GM18520 (cell line): ENCODE measurements around the gene LRRC38.
"Not testable (repeated sequence)": the region's sequence is repeated elsewhere in the genome, so short reads cannot be mapped to it uniquely, and the experiment has no call there.

Experiments
- ATAC-seq: cut with Tn5 transposase; IDR thresholded peaks from one replicate; pipeline ENCODE4 v1.9.1; 2021; ENCODE audit not compliant: unreplicated experiment

The LRRC38 gene, protein sequence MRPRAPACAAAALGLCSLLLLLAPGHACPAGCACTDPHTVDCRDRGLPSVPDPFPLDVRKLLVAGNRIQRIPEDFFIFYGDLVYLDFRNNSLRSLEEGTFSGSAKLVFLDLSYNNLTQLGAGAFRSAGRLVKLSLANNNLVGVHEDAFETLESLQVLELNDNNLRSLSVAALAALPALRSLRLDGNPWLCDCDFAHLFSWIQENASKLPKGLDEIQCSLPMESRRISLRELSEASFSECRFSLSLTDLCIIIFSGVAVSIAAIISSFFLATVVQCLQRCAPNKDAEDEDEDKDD

DNA sequence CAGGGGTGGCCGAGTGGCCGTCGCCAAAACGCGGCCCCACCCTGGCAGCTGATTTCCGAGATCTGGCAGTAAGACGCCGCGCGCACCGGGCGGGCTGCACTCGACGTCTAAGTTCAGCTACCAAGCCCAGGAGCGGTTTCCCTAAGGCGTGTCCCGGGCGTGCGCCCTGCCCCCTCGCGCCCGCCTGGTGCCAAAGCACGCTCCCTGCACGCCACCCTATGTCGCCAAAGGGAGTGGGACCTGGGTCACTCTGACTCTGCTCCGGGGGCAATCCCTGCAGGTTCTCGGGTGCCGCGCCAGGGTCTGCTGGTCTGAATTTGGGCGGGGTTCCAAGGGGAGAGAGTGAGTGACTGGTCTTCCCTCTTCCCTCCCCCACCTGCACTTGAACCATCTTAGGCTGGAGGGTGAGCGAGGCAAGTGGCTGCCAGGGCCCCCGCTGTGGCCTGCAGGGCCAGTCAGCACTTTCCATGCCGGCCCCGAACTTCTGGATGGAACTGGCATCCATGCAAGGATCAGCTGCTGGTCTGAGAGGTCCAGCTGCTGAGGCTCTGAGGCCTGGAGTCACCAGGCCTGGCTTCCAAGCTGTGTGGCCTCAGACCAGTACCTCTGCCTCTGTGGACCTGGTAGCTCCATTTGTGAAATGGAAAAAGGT is at the start of gene LRRC38:
Gene LRRC38 (minus strand): TSS at position 109 of the 652 bp plus-strand sequence. CDS start 410 bp downstream, outside the sequence.
- ATAC-seq, result no peak

DNA sequence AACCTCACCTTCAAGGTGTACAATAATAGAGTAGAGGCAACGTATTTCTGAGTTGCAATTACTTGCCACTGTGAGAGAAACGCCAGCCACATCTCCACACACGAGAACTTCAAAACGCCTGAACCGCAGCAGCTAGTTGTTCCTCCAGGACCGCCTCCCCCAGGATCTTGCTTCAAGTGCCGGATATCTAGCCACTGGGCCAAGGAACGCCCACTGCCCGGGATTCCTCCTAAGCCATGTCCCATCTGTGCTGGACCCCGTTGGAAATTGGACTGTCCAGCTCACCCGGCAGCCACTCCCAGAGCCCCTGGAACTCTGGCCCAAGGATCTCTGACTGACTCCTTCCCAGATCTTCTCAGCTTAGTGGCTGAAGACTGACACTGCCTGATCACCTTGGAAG is 49.2 kb upstream of the LRRC38 start:
- not testable (repeated sequence) for ATAC-seq

DNA sequence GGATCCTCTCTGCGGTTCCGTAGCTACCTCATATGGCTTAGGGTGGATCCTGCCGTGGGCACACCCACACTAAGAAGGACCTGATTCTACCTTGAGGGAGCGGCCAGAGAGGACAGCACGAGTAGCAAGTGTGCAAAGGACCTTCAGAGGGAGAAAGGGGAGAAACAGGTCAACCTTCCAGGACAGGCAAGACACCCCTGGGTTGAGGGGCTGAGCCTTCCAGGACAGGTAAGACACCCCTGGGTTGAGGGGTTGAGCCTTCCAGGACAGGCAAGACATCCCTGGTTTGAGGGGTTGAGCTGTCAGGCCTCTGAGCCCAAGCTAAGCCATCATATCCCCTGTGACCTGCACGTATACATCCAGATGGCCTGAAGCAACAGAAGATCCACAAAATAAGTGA is 46.7 kb upstream of the LRRC38 start:
- ATAC-seq, result no peak

DNA sequence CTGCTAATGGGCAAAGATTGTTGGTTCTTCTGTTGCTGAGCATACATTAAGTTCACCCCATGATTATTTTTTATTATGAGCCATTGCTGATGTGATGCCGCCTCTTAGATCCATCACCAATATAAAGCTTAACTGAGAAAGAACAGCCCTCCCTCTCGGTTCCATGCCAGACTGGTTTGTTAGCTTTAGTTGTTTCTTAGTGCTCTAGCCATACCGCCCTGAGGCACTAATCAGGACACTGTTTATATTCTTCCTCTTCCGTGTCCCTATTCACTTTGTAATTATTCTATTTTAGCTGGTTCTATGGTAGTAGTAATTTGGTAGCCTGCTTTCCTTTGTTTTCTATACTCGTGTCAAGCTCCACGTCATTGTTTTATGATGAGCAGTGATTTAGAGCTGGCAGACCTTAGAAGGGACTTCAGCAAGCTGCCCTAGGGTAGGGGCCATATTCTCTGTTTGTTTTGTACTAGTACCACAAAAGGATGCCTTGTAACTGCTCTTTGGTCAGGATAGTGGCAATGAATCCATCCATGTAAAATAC is 42.5 kb upstream of the LRRC38 start:
- no peak for ATAC-seq

DNA sequence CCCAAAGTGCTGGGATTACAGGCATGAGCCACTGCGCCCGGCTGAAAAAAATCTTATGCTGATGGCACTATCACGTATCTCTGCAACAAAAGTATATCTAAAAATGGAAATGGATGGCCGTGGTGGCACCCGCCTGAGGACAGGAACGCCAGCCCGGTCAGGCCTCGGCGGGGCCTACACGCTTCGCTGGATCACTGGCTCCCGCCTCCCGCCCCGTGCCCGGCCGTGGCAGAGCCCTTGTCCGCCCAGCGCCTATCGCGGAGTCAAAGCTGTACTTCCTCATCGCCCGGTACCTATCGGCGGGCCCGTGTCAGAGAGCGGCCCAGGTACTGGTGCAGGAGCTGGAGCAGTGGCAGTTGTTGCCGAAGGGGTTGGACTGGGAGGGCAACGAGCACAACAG is 41.0 kb upstream of the LRRC38 start:
- ATAC-seq, result no peak

DNA sequence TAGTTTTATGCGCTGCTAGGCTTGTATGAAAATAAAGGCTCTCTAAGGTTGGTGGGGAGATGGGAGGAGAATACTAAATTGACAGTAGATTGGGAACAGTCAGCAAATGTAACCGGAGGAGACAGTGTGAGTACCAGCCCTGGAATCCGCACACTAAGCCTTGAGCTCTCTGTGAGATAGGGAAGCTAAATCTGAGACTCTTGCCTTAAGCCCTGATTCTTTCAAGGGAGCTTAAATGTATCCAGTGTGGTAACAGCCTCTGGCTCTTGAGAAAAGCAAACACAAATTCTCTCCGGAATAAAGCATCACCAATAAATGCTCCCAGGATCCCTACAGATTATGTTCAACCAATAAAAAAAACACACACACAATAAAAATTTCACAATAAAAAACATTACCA is 36.9 kb upstream of the LRRC38 start:
- no peak for ATAC-seq

DNA sequence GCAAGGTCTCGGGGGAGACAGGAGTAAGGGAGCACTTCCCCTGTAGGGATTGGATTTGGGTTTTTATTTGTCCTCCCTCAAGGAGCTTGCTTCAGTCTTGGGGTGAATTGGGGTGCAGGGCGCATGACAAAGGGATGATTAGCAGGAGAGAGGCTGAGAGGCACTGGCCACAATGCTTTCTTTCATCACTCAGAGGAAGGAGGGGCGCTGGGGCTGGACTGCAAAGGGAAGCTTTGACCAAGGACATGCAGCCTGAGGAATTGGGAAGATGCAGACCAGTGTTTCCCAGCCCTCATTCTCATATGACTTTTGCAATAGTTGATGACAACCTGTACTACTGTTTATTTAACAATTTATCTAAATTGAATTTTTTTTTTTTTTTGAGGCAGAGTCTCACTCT is 35.7 kb upstream of the LRRC38 start:
- no peak for ATAC-seq

DNA sequence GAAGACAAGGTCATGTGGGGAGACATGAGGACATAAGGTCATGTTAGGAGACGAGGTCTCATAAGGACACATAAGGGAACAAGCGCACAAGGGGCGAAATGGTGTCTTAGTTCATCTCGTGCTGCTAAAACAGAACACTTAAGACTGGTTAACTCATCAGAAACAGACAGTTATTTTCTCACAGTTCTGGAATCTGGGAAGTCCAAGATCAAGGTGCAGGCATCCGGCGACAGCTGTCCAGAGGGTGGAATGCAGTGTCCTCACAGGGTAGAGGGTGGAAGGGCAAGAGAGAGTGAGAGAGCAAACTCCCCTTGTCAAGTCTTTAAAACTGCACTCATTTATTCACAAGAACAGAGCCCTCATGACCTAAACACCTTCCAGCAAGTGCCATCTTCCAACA is 35.2 kb upstream of the LRRC38 start:
- ATAC-seq, result no peak

DNA sequence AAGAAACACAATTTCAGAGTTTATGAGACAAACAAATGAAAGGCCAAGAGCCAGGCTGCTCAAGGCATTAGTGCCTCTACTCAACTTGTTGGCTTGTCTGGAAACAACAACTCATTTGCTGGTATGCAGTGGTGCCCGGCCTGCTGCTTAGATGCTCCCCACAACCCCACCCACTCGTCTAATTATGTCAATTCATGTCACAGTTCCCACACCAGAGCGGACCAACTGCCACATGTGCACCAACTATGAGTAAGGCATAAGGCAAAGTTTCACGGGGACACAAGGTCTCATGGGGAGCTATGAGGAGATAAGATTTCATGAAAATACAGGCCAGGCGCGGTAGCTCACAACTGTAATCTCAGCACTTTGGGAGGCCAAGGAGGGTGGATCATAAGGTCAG is 34.5 kb upstream of the LRRC38 start:
- ATAC-seq, result no peak

DNA sequence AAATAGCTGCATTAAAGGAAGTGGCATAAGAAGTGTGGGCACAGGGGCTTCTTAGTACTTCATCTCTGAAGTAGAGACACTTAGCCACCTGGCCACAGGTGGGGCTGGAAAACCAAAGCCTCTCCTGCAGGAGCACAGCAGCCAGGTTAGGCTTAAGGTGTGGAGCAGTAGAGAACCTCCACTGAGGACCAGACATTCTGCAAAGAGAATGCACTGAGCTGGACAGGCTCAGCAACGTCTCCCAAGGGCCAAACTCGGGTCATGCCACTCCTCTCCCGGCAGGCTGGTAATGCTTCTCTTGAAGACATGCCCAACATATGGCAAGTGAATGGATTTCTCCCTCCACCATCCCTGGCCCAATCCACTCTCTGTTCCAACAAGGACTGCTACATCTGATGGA is 33.0 kb upstream of the LRRC38 start:
- ATAC-seq, result no peak

DNA sequence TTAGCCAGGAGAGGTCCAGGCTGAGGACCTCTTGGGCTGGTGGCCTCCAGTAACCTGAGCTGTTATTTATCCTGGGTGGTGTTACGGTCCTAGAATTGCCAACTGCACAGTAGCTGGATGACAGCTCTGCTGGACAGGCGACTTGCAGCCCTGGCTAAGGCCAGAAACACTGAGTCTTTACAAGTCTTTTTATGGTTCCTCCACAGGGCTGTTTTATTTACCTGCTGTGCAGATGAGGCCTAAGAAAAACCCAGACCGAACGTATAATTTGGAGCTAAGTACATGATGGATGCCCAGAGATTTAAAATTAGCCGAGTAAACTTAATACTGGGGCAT is 30.4 kb upstream of the LRRC38 start:
- no peak for ATAC-seq

DNA sequence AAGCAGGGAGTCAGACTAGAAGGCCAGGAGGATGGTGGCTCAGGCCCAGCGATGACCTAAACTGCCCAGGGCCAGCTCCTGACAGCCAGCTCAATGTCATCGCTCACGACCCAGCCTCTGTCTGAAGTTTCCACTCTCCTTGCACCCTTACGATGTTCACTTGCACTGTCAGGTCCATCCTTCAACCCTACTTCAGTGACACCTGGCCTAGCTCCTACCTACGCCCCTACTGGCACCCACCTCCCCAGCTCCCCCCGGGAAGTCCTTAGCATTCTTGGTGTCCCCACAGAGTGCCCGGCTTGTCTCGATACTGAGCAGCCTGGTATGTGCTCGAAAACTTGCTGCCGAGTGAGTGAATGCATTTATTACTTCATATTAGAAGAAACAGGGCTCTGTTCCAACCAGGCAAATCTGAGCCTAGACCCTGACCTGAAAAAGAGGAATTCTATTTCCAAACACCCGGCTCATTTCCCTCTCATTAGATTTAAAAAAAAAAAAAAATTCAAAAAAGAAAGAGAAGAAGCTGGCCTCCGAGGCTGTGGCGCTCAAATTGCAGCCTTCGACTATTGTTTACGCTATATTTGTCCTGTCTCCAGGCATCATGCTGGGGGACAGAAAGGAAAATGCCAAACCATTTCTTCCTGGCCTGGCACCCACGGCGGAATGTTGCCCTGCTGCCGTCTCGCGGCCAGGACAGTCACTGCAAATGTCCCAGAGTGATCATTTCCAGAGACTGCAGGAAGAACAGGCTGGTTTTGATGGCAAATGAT is 29.8 kb upstream of the LRRC38 start:
- no peak for ATAC-seq

DNA sequence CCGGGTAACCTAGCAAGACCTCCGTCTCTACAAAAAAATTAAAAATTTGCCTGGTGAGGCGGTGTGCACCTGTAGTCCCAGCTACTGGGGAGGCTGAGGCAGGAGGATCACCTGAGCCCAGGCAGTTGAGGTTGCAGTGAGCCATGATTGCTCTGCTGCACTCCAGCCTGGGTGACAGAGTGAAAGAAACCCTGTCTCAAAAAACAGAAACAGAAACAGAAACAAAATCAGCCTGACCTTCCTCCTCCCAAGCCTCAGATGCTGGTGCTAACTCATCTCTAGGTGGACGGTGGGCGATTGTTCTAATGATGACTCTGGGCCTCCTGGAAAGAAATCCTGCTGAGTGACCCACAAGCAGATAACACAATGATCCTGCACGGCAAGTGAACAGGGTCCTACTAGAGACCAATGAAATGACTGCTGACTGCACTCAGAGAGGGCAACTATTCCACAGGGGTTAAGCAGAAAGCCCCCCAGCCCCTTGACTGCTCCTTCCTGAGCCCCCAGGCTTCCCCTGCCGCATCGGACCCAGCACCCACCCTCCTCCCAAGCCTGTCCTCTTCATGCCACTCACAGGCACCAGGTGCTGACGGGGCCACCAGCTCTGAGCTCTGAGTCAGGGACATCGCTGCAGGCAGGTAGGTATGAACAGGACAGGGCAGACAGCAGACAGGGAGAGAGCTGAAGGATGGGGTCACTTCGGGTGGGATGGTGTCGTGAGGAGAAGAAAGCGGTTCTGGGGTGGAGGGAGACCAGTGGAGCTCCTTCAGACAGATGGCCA is 27.8 kb upstream of the LRRC38 start:
- no peak for ATAC-seq

DNA sequence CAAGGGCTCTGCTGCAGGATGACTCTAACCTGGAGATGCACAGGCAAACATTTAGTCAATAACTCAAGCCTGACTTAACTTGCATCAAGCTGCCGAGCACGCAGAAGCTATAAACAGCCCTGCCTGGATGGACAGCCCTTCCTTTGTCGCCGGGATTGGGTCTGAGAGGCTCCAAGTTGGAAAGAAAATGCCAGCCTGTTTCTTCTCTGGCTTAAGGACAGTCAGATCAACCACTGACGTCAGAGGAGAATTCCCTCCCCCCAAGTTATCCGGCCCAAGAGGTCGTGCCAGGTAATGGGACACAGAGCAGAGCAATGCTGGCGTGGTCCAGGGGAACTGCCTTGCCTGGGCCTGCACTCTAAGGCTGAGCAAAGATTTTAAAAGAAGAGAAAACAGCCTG is 27.1 kb upstream of the LRRC38 start:
- no peak for ATAC-seq

DNA sequence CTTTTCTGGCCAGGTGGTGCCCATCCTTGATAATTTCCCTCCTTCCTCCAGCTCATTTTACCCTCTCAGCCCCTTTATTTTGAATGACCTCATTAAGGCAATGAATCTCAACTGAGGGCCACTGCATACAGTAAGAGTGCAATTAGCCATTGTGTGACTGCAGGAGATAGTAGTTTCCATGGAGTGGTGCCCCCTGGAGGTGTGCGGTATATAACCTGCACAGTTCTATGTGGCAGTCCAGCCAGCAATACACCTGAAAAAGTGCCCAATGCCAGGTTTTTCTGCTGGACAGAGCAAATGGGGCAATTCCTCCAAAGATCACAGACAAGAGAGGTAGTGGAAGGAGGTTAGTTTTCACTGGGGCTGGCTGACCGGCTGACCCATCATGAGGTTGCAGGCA is 25.9 kb upstream of the LRRC38 start:
- no peak for ATAC-seq

DNA sequence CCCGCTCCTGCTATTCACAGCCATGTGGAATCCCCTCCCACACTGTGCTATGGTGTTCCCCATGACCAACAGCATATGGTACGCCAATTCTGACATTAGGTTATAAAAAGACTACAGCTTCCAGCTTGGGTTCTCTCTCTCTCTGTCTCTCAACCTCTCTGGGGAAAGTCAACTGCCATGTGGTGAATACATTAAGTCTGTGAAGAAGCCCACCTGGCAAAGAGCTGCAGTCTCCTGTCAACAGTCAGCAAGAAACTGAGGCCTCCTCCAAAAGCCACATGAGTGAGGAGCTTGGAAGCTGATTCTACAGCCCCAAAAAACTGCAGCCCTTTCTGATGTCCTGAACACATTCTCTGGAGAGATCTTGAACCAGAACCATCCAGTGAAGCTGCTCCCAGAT is 25.0 kb upstream of the LRRC38 start:
- ATAC-seq, result no peak

DNA sequence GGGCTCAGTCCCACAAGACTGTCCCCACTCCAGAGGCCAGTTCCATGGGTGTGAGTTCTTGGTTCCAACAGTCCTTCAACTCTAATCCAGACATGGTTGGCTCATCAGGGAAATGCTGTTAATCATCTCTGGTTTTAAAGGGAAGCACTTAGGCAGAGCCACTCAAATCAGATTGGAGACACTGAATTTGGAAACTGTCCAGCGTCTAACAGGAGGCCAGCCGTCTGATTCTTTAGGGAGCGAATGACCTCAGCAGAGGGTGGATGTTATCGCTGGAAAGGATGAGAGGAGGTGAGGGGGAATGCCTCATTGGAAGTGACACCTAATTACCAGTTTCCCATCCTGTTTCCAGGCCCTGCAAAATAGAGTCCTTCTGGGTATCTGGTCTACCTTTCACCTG is 22.8 kb upstream of the LRRC38 start:
- no peak for ATAC-seq

DNA sequence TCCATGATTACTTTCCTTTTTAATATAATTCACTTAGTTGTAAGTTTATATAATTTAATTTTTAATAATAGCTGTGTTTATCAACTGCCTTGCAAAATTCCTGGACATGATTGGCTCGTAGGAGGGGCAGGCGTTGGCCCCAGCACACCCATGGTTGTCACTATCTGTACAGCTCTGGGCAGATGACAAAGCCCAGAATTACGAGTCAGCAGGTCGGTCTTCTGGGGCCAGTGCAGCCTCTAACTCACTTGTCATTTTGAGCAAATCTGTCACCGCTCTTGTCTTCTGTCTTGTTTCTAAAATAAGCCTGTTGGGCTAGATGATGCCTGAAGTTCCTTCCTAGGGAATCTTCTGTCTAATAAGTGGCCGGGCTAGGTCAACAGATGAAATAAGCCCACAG is 21.4 kb upstream of the LRRC38 start:
- no peak for ATAC-seq

DNA sequence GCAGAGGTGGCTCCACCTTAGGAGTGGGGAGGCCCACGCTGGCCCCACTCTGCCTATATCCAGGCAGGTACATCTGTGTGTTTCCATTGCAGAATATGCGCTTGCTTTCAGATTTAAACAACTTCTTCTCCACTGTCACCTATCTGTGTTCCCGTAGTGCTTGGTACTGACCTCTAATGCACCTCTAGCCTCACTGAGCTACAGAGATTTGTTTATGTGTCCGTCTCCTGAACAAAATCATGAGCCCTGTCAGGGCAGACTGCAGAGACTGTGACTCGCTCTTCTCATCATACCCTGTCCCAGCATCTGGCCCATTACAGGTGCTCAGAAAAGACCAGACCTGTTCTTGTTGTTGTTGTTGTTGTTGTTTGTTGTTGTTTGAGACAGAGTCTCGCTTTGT is 14.5 kb upstream of the LRRC38 start:
- no peak for ATAC-seq

DNA sequence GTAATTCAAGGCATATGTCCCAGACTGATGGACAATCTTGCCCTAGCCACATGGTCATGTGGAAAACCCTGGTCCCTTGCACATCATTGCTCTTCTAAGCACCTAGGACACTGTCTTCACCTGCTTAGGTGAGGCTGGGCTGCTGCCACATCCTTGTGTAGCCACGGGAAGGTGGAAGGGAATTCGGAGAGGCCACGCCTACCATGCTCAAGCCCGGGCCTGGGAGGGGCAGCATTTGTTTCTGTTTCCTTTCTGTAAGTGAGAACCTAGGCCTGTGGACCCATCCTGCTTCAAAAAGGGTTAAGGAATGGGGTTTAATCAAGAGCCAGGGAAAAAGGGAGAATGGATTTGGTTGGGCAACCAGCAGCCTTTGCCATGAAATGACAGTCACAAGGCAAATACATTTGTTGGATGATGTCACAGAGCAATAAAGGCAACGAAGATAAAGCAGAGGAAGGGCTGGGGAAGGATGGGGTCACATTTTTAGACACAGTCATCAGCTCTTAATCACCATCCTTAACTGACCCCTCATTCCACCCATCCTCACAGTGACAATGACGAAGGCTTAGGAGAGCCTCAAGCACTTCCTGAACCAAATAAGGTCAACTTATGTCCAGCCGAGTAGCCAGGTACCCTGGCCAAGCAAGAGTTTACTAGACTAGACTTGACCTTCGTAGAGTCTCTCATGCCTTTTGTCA is 10.1 kb upstream of the LRRC38 start:
- ATAC-seq, result no peak

DNA sequence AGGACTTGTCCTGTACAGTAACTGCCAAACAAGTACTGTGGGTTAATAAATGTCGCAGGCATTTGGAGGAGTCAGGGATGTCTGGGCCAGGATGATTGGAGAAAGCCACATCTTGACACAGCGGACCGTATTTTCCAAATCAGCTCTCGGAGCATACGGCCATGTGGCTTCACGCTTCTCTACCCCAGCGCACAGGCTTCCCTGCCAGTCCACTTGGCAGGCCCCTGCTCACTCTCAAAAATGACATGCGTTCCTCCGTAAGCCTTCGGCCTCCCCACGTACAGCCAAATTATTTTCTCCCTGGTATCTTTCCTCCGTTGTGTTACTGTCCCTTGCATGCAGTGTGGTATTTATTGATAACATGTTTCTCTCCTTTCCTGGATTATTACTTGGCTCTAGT is 7.2 kb upstream of the LRRC38 start:
- ATAC-seq, result no peak
